ENCODE results near the gene GAL3ST2. TPM values are rescaled to one million over a fixed set of nuclear protein-coding genes. Genes with fewer than 3 reads are reported as not detected.

Gene GAL3ST2
- total RNA-seq, 1 donor from 2014 or later, result 0.84 TPM

- no peak for DNase-seq (ENCODE audit: low spot score, unreplicated experiment)
- peaks cover 4% of the 10 kb centered on the region for H3K9me3 Mint-ChIP-seq (ENCODE audit: low read depth)
- no peaks in the 10 kb centered on the region for H3K27me3 Mint-ChIP-seq
- no peak overlapping the region for H3K4me3 Mint-ChIP-seq (ENCODE audit: low read depth)
- no peak for TF ChIP-seq CTCF (IDR thresholded peaks at IDR 0.05; ENCODE audit: unreplicated experiment)
- H3K36me3 Mint-ChIP-seq (ENCODE audit: insufficient read depth), result peaks cover 18% of the 10 kb centered on the region
- no peak overlapping the region for H3K27ac Mint-ChIP-seq
- H3K4me1 Mint-ChIP-seq (ENCODE audit: low read depth), result peaks cover 4% of the 10 kb centered on the region
Observed at GRCh38 chr2:241760301-241760771, 16.3 kb upstream of the GAL3ST2 start.

- no peak overlapping the region for H3K4me3 Mint-ChIP-seq (ENCODE audit: low read depth)
Observed at GRCh38 chr2:241762321-241762932, 14.2 kb upstream of the GAL3ST2 start.

GRCh38 chr2:241762933-241763369 is 13.7 kb upstream of the GAL3ST2 start:
- H3K9me3 Mint-ChIP-seq (ENCODE audit: low read depth), result peaks cover 4% of the 10 kb centered on the region
- no peak overlapping the region for H3K4me3 Mint-ChIP-seq (ENCODE audit: low read depth)
- no peak for DNase-seq (ENCODE audit: low spot score, unreplicated experiment)
- H3K27me3 Mint-ChIP-seq, result no peaks in the 10 kb centered on the region
- TF ChIP-seq CTCF (IDR thresholded peaks at IDR 0.05; ENCODE audit: unreplicated experiment), result no peak
- peaks cover 17% of the 10 kb centered on the region for H3K36me3 Mint-ChIP-seq (ENCODE audit: insufficient read depth)
- H3K27ac Mint-ChIP-seq, result no peak overlapping the region
- H3K4me1 Mint-ChIP-seq (ENCODE audit: low read depth), result peaks cover 4% of the 10 kb centered on the region

More at GRCh38 chr2:241762321-241762932, 14.2 kb upstream of the GAL3ST2 start:
- H3K4me1 Mint-ChIP-seq (ENCODE audit: low read depth), result peaks cover 4% of the 10 kb centered on the region
- no peak overlapping the region for H3K27ac Mint-ChIP-seq
- H3K9me3 Mint-ChIP-seq (ENCODE audit: low read depth), result peaks cover 4% of the 10 kb centered on the region
- H3K27me3 Mint-ChIP-seq, result no peaks in the 10 kb centered on the region
- H3K36me3 Mint-ChIP-seq (ENCODE audit: insufficient read depth), result peaks cover 18% of the 10 kb centered on the region
- no peak for DNase-seq (ENCODE audit: low spot score, unreplicated experiment)
- TF ChIP-seq CTCF (IDR thresholded peaks at IDR 0.05; ENCODE audit: unreplicated experiment), result no peak

- H3K4me1 Mint-ChIP-seq (ENCODE audit: low read depth), result peaks cover 4% of the 10 kb centered on the region
- no peak overlapping the region for H3K4me3 Mint-ChIP-seq (ENCODE audit: low read depth)
- no peak for TF ChIP-seq CTCF (IDR thresholded peaks at IDR 0.05; ENCODE audit: unreplicated experiment)
- peak overlapping the region; percentile 65 for H3K27ac Mint-ChIP-seq
- H3K9me3 Mint-ChIP-seq (ENCODE audit: low read depth), result peaks cover 4% of the 10 kb centered on the region
- no peaks in the 10 kb centered on the region for H3K27me3 Mint-ChIP-seq
- DNase-seq (ENCODE audit: low spot score, unreplicated experiment), result no peak
- peaks cover 16% of the 10 kb centered on the region for H3K36me3 Mint-ChIP-seq (ENCODE audit: insufficient read depth)
Observed at GRCh38 chr2:241763551-241764274, 12.9 kb upstream of the GAL3ST2 start.

GRCh38 chr2:241764275-241765241 is 12.1 kb upstream of the GAL3ST2 start:
- H3K4me1 Mint-ChIP-seq (ENCODE audit: low read depth), result peaks cover 4% of the 10 kb centered on the region
- no peak for TF ChIP-seq CTCF (IDR thresholded peaks at IDR 0.05; ENCODE audit: unreplicated experiment)
- peaks cover 13% of the 10 kb centered on the region for H3K36me3 Mint-ChIP-seq (ENCODE audit: insufficient read depth)
- H3K27ac Mint-ChIP-seq, result peak overlapping the region; percentile 65
- H3K4me3 Mint-ChIP-seq (ENCODE audit: low read depth), result no peak overlapping the region
- H3K9me3 Mint-ChIP-seq (ENCODE audit: low read depth), result peaks cover 4% of the 10 kb centered on the region
- no peak for DNase-seq (ENCODE audit: low spot score, unreplicated experiment)
- no peaks in the 10 kb centered on the region for H3K27me3 Mint-ChIP-seq

Measured in progenitor cell of endocrine pancreas (in vitro differentiated cells).